Right renal cortex interstitium (tissue), 3 donors: ENCODE measurements around the gene SCAPER. TPM values are rescaled to one million over a fixed set of nuclear protein-coding genes. Genes with fewer than 3 reads are reported as not detected.
"Not testable (repeated sequence)": the region's sequence is repeated elsewhere in the genome, so short reads cannot be mapped to it uniquely, and the experiment has no call there.

Source experiments
- DNase-seq, 3 donors: peaks; one replicate each; pipeline ENCODE4 v3.0.0-alpha.2; 2013; ENCODE audit warnings: low read depth in 3 of 3, low spot score in 2 of 3
- polyA plus RNA-seq, 3 donors: library from polyadenylated mRNA; unstranded; fragments of 120-200 nt; gene quantifications; one replicate each; pipeline ENCODE4 v1.2.1, GENCODE V29; 2013; ENCODE audit not compliant: insufficient read length in 3 of 3

The SCAPER gene
- polyA plus RNA-seq, 3 donors, result 21.9 to 26.3 (median 25.8) TPM

GRCh38 chr15:76584868-76585575 is 320.1 kb downstream of the SCAPER start:
- DNase-seq, result no peak

DNA sequence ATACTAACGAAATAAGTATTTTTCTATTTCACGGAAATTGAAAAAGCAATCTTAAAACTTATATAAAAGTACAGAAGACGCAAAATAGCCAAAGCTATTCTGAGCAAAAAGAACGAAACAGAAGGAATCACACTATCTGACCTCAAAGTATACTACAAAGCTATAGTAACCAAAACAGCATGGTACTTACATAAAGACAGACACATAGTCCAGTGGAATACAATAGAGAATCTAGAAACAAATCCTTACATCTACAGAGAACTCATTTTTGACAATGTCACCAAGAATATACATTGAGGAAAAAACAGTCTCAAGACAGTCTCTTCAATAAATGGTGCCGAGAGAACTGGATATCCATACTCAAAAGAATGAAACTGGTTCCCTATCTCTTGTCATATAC is 322.6 kb downstream of the SCAPER start:
- no peak for DNase-seq

DNA sequence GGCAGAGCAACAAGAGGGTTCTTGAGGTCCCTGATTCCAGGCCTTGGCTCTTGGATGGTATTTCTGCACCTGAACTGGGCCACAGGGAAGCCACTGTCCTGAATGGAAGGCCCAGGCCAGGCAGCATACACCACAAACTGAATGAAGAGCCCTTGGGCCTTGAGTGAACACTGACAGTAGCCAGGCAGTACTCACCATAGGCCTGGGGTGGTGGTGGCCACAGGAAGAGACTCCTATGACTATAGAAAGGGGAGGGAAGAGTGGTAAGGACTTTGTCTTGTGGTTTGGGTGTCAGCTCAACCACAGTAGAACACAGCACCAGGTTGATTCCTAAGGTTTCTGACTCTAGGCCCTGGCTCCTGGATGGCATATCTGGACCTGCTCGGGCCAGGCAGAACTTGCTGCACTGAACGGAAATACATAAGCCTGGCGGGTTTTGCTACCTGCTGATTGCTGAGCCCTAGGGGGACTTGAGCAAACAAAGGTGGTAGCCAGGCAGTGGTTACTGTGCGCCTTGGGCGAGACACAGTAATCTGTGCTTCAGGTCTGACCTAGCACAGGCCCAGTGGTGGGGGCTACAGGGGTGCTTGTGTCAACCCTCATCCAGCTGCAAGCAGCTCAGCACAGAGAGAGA is 327.1 kb downstream of the SCAPER start:
- DNase-seq, result no peak

- DNase-seq, result peak in 1 of 3 donors; percentile 21
These were observed 328.4 kb downstream of the SCAPER start for GRCh38 chr15:76576523-76577279.

DNA sequence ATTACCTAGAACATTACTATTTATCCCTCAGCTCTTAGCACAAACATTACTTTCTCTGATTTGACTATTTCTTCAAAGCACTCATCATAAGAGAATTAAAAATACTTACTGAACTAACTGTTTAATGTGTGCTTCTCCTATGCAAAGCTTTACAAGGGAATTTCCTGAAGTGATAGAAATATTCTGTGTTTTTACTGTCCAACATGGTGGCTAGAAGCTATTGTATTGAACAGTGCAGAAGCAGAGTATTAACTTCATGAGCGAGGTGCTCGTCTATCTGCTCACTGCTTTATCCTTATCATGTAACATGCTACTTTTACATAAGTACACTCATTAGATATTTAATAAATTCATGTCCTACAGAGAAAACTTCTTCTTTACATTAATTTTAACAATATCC is 329.5 kb downstream of the SCAPER start:
- no peak for DNase-seq

DNA sequence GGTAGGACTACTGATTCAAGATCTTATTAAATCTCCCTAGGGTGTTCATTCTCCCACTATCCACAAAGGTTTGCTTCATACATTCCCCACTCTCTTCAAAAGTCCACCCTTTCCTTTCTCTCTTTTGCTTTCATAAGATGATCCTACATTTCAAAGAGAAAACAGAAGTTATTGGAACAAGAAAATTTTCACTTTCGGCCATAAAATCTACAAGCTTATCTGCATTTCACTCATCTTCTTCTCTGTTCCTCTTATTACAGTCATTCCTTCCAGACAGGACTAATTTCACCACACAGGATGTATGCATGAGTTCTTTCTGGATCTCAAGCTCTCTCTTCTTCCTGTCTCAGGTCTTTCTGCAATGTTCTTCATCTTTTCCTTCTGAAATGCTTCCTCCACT is 329.9 kb downstream of the SCAPER start:
- no peak for DNase-seq

DNA sequence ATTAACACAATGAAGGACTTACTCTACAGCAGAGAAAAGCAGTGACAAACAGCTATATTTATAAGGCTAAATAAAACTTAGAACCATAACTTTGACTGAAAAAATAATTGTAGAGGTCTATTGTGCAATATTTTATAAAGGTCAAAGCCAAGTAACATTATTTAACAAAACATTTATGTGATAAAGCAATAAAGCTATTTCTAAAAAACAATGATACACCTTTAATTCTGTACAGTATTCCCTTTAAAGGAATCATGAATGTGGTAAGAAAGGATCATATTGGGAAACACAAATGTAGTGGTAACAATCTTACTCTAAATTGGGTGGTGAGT is 332.2 kb downstream of the SCAPER start:
- DNase-seq, result no peak

DNA sequence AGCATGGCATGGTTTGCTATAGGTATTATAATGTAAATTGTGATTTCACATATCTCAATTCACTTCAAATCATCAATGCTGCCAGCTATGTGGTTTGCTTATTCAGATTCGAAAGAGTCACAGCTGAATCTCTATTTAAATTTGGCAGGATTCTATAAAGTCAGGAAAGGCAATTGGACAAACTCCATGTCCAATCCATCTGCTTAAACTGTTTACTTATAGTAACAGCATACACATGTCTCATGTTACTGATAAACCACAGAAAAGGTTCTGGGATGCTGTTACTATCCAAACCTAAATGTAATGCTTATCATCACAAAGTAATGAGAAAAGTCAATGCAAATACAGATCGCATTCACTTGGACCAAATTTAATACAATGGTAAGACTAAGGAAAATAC is 338.9 kb downstream of the SCAPER start:
- DNase-seq, result no peak

- no peak for DNase-seq
These were observed 339.8 kb downstream of the SCAPER start for GRCh38 chr15:76565366-76565765.

DNA sequence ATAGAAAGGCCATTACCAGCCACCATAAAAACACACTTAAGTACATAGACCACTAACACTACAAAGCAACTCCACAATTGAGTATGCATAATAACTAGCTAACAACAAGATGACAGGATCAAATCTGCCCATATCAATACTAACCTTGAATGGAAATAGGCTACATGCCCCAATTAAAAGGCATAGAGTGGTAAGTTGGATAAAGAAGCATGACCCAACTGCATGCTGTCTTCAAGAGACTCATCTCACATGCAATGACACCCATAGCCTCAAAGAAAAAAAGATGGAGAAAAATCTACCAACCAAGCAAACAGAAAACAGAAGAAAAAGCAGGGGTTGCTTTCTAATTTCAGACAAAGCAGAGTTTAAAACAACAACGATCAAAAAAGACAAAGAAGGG is 349.9 kb downstream of the SCAPER start:
- no peak for DNase-seq

GRCh38 chr15:76553564-76553963 is 351.6 kb downstream of the SCAPER start:
- DNase-seq, result no peak

DNA sequence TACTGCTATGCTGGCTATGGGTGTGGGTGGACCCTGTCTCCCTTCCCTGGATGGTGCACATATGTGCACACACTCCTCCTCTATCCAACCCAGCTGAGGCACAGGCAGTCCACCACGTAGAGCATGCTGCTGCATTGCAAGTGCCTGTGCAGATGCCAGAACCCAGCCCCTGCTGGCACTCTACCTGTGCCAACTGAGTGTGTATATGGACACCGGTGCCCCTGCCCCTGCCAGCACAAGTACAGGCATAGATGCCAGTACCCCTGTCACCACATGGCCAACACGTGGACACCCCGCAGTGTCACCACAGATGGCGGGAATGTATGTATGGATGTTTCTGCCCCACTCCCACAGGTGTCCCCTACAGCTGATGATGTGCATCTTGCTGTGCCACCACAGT is 352.0 kb downstream of the SCAPER start:
- DNase-seq, result no peak

DNA sequence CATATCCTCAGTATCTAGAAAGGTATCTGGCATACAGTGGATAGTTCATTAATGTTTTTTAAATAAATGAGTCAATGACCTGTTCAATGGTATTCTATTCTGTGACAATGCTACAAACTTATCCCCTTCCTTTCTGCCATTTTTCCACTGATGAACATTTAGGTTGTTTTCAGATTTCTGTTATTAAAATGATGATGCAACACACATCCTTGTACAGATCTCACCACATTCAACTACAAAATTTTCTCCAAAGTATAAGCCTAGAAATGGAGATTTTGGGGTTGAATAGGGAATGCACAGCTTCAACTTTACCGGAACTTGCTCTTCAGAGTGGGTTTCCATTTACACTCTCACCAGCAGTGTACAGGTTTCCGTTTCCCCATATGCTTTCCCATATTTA is 358.3 kb downstream of the SCAPER start:
- no peak for DNase-seq

- no peak for DNase-seq
These were observed 371.1 kb downstream of the SCAPER start for GRCh38 chr15:76533995-76534394.

DNA sequence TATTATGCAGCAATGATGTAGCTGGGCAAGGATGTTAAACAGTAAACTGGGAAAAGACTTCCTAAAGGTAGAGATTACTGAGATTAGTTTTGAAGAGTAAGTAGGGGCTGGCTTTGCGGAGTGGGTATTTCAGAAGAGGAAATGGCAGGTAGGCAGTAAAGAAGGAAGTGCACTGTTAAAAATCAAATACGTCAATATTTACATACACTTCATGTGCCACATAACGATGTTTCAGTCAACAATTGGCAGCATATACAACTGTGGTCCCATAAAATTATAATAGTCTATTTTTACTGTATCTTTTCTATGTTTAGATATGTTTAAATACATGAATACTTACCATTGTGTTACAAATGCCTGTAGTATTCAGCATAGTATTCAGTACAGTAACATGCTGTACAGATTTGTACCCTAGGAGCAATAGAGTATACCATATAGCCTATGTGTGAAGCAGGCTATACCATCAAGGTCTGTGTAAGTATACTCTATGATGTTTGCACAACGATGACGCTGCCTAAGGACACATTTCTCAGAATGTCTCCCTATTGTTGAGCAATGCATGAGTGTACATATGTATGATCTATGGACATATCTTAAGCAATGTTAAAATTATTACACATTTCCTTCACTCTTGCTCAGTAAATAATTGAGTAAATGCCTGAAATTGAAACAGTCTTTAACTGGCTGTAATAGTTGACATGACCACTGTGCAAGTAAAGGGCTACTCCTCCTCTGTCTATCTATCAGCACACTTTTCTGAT is 371.9 kb downstream of the SCAPER start:
- DNase-seq, result no peak

- no peak for DNase-seq
These were observed 375.2 kb downstream of the SCAPER start for GRCh38 chr15:76529911-76530310.

DNA sequence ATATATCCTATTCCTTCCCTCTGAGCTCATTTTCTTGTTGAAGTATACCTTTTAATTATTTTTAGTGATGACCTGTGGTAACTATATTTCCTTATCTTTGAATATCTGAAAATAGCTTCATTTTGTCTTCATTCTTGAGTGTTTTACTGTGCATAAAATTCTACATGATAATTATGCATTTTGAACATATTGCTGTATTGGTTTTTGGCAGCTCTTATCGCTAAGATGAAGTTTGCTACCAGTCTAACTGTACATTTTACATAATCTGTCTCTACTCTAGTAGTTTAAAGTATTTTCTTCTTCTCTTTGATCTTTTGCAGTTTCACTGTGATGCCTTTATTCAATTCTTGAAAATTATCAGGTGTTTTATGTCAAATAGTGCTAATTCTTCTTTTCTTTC is 379.0 kb downstream of the SCAPER start:
- no peak for DNase-seq

DNA sequence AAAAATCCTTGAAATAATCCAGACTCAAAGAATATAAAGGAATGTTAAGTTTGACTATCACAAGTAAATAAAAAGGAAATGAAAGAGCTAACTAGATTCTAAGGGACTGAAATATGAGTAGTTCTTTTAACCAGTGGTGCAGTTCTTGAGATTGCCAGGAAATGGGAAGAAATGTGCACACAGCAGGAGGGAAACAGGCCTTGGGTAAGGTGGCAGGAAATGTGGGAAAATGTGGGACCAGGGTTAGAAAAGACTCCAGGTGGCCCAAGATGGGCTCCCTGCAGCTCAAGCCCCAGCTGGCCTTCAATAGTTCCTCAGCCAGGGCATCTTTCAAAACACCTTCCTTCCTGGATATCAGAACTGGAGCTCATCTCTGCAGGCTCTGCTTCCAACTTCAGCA is 387.2 kb downstream of the SCAPER start:
- no peak for DNase-seq

GRCh38 chr15:76514282-76514681 is 390.9 kb downstream of the SCAPER start:
- no peak for DNase-seq

DNA sequence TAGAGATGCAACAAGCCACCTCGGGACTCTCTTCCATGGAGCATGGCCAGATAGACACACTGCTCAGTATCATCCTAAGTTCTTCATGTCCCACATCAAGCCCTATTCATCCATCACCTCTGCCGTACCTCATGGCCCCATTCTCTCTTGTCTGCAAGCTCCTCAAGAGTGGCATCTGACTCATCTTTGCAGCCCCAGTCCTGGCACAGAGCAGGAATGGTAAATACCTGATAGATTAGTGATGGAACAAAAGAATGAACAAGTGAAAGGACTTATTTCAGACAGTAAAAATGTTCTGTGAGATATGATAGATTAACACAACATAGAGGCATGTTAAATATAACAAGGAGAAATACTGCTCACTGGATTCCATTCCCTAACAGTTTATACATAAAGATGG is 392.2 kb downstream of the SCAPER start:
- no peak for DNase-seq

DNA sequence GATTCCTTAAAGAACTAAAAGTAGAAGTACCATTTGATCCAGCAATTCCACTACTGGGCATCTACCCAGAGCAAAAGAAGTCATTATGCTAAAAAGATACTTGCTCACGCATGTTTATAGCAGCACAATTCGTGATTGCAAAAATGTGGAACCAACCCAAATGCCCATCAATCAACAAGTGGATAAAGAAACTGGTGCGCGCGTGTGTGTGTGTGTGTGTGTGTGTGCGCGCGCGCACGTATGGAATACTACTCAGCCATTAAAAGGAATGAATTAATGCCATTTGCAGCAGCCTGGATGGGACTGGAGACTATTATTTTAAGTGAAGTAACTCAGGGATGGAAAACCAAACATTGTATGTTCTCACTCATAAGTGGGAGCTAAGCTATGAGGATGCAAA is 394.5 kb downstream of the SCAPER start:
- not testable (repeated sequence) for DNase-seq
